HG02981 (cell line): ENCODE measurements around the gene CST7.
"Not testable (repeated sequence)": the region's sequence is repeated elsewhere in the genome, so short reads cannot be mapped to it uniquely, and the experiment has no call there.

Experiments
- ATAC-seq: cut with Tn5 transposase; IDR thresholded peaks from one replicate; pipeline ENCODE4 v1.9.1; 2021; ENCODE audit warnings: mild to moderate bottlenecking, moderate library complexity; ENCODE audit not compliant: unreplicated experiment

The CST7 gene

DNA sequence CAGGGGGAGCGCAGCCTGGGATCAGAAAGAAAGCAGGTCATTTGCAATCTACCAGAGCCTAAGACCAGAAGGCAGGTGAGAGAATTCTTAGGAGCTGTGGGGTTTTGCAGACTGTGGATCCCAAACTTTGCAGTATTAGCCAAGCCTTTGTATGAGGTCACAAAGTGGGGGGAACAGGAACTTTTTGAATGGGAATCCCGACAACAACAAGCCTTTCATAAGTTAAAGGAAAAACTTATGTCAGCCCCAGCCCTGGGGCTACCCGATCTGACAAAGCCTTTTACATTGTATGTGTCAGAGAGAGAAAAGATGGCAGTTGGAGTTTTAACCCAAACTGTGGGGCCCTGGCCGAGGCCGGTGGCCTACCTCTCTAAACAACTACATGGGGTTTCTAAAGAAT is 19.8 kb upstream of the CST7 start:
- ATAC-seq: not testable (repeated sequence)

DNA sequence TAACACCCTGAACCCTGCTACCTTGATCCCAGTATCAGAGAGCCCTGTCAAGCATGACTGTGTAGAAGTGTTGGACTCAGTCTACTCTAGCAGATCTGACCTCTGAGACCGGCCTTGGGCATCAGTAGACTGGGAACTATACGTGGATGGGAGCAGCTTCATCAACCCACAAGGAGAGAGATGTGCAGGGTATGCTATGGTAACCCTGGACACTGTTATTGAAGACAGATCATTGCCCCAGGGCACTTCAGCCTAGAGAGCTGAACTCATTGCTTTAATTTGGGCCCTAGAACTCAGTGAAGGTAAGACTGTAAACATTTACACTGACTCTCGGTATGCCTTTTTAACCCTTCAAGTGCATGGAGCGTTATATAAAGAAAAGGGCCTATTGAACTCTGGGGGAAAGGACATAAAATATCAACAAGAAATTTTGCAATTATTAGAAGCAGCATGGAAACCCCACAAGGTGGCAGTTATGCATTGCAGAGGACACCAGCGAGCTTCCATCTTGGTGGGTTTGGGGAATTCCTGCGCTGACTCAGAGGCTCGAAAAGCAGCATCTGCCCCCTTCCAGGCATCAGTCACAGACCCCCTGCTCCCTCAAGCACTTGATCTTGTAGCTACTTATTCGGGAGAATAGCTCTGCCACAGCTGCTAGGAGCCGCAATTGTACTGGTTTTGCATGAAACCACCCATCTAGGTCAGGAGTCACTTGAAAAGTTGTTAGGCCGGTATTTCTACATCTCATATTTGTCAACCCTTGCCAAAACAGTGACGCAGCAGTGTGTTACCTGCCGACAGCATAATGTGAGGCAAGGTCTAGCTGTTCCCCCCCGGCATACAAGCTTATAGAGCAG is 19.0 kb upstream of the CST7 start:
- ATAC-seq: not testable (repeated sequence)

DNA sequence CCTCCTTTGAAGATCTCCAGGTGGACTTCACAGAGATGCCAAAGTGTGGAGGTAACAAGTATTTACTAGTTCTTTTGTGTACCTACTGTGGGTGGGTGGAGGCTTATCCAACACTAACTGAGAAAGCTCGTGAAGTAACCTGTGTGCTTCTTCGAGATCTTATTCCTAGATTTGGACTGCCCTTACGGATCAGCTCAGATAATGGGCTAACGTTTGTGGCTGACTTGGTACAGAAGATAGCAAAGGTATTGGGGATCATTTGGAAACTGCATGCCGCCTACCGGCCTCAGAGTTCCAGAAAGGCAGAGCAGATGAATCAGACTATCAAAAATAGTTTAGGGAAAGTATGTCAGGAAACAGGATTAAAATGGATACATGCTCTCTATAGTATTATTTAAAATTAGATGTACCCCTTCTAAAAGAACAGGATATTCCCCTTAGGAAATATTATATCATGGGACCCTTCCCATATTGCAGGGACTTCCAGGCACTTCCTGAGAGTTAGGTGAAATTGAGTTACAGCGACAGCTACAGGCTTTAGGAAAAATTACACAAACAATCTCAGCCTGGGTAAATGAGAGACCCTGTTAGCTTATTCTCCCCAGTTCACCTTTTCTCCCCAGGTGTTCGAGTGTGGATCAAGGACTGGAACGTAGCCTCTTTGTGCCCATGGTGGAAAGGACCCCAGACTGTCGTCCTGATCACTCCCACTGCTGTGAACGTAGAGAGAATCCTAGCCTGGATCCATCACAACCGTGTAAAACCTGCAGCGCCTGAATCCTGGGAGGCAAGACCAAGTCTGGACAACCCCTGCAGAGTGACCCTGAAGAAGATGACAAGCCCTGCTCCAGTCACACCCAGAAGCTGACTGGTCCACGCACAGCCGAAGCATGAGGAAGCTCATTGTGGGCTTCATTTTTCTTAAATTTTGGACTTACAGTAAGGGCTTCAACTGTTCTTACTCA is 18.1 kb upstream of the CST7 start:
- not testable (repeated sequence) for ATAC-seq

DNA sequence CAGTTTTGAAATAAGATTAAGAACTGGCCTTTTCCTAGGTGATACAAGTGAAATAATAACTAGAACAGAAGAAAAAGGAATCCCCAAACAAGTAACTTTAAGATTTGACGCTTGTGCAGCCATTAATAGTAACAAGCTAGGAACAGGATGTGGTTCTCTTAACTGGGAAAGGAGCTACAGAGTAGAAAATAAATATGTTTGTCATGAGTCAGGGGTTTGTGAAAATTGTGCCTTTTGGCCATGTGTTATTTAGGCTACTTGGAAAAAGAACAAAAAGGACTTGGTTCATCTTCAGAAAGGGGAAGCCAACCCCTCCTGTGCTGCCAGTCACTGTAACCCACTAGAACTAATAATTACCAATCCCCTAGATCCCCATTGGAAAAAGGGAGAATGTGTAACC is 17.2 kb upstream of the CST7 start:
- ATAC-seq: not testable (repeated sequence)

DNA sequence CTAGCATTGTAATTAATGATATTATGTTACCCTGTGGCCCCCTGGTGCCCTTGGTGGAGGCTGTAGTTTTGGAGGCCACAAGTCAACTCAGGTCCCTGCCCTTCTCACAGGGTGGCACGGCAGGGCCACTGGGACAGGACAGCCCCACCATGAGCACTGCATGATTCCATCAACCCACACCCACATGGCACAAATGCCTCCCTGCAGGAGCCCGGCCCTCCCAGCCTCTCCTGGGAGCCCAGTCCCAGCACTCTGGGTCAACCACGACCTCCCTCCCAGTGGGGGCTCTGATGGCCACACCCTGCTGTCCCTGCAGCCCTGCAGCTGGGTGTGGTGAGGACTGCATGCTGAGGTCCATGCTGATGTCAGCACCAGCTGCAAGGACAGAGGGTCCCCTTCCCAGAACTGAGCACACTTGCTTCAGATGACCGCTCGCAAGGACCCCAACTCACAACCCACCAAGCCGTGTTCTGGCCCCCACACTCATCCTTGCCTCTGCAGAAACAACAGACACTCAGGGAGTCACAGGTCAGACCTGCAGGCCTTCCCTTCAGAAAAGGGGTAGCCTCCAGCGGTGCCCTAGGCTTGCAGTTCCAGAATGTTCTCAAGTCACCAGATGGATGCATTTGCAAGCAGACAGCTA is 15.7 kb upstream of the CST7 start:
- ATAC-seq: no peak

DNA sequence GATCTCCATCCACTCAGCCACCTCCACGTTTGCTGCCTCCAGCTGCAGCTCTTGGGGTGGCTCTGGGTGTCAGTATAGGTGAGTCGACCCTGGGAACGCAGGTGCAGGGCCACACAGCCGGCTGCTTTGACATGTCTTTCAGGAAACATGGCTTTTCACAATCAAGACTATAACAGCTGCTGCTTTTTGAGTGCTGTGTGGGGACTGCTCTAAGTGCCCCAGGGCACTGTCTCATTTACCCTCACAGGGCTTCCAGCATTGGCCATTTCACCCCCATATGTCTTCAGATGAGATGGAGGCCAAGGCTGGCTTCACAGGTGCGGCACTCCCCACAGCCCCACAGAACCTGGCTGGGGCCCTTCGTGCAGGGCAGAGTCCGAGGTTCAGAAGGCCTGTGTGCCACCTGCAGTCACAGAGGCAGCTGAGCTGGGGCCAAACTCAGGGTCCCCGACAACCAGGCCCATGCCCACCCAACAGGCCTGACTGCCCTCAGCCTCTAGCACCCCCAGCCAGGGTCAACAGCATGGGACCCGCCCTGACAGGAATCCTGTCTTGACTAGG is 14.9 kb upstream of the CST7 start:
- no peak for ATAC-seq

DNA sequence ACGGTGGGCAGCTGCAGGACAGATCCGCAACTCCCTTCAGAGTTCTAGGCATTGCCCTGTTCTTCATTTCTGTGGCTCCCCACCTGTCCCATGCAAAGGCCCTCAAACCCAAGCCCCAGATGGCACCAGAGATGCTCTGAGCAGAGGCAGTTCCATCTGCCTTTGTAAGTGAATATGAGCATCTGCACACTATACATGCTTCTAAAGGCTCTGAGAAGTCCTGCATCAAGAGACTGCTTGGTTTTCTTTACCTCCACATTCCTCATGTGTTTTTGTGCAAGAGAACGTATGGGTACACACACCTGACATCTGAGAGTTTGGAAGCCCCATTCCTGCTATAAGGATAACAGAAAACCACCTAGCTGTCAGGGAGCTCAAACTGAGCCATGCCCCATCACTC is 14.4 kb upstream of the CST7 start:
- no peak for ATAC-seq

DNA sequence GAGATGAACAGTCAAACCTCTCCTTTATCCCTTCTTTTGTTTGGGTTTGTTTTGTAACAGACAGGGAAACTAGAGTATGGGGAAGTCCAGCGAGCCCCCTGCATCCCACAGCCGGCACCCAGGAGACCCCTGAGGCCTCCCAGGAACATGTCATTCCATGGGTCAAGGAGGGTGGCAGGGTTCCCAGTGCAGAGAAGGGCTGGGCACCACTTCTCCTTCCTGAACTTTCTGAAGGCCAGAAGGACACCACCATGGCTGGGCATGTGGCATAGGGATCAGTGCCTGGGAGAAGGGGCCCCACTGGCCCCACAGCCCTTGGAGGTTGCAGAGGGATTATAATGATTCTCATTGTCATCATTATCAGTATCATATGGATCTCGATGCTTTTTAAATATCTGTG is 13.9 kb upstream of the CST7 start:
- no peak for ATAC-seq

DNA sequence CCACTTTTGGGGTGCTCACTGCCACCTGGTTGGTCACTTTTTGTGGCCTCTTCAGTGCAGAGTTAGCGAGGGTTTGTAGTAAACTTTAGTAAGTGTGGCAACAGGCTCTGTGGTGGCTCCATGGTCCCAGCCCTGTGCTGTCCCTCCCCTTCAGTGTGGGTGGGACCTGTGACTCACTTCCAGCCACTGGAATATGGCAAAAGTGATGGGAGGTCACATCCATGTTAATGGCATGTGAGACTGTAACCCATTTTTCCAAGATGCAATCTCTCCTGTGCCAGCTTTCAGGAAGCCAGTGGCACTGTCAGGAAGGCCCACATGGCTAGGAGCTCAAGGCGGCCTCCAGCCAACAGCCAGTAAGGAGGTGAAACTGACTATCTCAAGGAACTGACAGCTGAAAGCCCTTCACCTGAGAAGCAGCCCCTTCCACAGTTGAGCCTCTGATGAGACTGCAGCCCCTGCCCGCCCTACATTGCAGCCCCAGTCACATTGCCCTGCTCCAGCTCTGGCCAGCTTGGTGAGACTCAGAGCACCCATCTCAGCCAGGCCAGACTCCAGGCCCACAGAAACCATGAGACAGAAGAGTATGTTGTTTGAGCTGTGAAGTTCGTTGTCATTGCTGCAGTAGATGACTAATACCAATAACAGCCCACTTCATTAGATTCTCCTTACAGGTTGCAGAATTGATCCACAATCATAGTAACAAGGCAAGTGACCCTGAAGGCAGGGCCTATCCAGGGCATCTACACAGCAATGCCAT is 13.1 kb upstream of the CST7 start:
- no peak for ATAC-seq

DNA sequence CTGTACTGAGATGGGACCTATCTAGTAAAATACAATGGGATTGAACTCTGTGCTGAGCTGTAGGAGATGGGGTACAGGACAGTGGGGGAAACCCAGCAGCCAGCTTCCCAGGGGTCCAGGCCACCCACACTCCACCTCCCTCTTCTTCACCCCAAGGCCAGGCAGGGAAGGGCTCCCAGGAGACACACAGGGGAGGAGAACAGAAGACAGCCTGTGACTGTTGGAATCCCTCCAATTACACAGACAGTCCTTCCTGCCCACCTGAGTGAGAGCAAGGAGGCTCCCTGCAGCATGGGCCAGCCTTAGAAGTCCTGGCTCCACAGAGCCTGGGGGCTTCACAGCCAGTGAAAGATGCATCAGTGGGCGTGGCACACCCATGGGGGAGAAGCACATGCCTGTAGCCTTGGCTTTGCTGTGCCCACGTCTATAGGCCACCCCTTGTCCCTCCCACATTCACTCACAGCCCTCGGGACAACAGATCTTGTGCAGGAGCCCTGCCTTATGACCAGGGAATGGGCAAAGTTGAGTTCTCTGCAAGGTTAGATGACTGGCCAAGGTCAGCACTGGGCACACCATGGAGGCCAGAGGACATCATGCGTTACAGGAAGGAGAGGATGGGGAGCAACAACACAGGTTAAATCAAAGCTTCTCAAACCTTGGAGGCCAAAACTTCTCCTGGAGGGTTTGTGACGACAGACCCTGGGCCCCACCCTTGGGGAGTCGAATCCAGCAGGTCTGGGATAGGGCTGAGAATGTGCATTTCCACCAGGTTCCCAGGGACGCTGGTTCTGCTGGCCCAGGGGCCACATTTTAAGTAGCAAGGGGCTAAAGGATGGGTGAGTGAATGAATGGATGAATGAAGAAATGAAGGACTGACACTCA is 12.3 kb upstream of the CST7 start:
- no peak for ATAC-seq

DNA sequence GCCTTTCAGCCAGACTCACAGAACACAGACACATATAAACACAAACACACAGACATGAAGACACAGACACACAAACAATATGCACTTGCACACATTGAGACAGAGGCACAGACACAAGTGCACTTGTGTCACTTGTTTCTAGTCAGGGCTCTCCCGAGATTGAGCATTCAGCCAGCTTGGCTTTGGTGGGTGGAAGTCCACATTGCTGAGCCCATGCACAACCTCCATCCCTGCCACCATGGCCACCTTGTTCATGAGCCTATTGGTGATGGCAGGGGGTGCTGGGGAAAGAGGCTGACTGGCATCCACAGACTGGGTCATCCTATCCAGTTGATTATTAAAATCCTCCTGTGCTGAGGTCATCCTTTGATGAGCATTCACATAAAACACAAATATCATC is 11.5 kb upstream of the CST7 start:
- no peak for ATAC-seq

DNA sequence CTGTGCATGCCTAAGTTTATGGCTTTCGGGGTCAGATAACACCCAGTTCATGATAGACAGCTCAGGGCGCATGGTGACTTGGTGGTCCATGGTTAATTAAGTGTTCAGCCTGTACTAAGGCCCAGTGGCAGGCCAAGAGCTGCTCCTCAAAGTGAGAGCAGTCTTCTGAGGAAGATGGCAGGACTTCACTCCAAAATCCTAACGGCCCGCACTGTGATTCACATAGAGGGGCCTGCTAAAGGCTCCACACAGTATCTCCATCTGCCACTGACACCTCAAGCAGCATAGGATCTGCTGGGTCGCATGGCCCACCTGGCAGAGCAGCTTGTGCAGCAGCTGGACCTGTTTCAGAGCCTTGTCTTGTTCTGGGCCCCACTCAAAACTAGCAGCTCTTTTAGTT is 10.6 kb upstream of the CST7 start:
- no peak for ATAC-seq

DNA sequence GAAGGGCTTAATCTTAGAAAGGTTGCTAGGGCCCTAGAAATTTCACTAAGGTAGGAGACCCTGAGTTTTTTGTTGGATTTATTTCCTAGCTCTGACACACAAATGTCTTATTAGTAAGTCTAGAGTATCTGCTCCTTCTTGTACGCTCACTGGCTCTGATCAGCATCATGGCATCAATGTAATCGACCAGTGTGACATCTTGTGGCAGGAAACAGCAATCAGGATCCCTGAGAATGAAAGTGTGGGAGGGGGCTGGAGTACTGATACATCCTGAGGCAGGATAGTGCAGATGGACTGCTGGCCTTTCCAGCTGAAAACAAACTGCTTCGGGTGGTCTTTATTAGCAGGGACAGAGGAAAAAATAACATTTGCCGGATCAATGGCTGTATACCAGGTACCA is 10.0 kb upstream of the CST7 start:
- ATAC-seq: no peak

DNA sequence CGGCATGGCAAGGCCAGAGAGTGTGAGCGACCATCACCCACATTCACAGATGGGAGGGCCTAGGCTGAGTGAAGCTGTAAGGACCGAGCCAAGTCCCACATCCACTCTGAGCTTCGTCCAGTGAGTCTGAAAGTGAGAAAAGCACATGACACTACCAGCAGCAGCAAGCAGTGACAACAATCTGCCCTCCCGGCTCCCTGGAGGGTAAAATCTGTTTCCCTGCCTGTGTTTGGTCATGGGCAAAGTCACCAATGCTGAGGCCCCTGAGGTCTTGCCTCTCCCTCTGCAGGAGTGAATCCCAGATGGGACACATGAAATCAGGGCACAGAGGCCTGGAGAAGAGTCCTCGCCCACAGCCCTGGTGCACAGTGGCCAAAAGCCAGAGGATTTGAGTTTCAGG is 6.4 kb upstream of the CST7 start:
- ATAC-seq: no peak

DNA sequence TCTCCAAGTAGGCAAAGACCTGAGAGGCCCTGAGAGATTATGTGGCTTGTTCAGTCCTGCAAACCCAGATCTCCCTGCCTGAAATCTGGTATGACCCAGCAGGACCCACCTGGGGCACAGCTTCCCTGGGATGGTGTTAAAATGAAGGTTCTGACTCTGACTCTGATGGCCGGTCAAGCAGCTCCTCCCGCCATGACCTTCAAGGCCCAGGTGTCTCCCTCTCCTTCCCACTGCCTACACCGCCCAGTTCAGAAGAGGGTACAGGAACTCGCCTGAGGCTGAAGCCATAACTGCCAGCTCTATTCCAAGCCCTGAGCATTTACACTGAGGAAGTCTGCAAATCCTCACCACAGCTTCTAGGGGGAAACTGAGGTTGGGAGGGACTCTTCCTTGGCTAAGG is 5.9 kb upstream of the CST7 start:
- ATAC-seq: no peak

DNA sequence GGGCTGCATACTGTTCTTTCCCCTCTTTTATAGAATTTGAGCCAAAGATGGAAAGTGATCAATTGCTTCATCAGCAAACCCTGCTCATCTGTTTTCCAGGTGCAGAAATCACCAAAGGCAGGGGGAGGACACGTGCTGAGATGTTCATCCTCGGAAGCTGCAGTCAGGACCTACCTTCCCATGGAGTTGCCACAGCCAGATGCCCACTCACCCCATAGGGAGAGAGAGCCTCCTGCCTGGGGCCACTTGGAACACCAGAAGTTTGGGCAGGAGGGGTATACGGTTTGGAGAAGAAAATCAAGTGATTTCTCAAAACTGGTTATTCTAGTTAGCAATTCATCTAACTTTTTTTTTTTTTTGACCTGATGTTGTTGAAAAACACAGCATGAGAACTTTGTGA is 5.3 kb upstream of the CST7 start:
- ATAC-seq: no peak

DNA sequence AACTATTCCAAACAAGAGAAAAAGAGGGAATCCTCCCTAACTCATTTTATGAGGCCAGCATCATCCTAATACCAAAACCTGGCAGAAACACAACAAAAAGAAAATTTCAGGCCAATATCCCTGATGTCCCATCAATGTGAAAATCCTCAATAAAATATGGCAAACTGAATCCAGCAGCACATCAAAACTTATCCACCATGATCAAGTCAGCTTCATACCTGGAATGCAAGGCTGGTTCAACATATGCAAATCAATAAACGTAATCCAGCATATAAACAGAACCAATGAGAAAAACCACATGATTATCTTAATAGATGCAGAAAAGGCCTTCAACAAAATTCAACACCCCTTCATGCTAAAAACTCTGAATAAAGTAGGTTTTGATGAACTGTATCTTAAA is 2.7 kb upstream of the CST7 start:
- not testable (repeated sequence) for ATAC-seq

DNA sequence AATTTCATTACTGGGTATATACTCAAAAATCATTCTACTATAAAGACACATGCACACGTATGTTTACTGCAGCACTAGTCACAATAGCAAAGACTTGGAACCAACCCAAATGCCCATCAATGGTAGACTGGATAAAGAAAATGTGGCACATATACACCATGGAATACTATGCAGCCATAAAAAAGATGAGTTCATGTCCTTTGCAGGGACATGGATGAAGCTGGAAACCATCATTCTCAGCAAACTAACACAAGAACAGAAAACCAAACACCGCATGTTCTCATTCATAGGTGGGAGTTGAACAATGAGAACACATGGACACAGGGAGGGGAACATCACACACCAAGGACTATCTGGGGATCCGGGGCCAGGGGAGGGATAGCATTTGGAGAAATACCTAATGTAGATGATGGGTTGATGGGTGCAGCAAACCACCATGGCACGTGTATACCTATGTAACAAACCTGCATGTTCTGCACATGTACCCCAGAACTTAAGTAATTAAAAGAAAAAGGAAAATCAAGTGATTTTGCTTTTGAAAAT is 602 bp upstream of the CST7 start:
- not testable (repeated sequence) for ATAC-seq

DNA sequence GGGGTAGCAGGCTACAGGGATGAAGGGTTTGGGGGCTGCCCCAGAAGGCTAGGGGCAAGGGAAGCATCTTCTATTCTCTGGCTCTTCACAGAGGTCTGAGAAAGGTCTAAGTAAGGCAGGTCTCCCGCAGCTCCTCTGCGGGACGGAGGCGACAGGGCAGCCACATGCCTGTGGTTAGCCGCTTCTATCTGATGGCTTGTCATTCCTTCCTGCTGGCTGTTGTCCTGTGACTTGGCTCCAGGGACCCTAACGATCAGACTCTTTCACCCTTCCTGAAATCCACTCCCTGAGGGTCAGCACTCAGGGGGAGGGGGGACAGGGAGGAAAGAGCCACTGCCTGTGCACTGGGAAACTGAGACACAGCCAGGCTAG is 673 bp downstream of the CST7 start:
- ATAC-seq: no peak
